ENCODE measurements around the gene PTGFRN.

GRCh38 chr1:116954440-116954839 lies 44.7 kb downstream of the PTGFRN start:
- no peak for TF ChIP-seq MYC (CRISPR knock-in tag; IDR thresholded peaks at IDR 0.05; ENCODE audit: borderline replicate concordance)
- TF ChIP-seq RFX5 (IDR thresholded peaks at IDR 0.05; ENCODE audit: low read depth, low read length), result no peak
- TF ChIP-seq JUND (CRISPR knock-in tag; IDR thresholded peaks at IDR 0.05), result no peak
- TF ChIP-seq, protein P1, sequence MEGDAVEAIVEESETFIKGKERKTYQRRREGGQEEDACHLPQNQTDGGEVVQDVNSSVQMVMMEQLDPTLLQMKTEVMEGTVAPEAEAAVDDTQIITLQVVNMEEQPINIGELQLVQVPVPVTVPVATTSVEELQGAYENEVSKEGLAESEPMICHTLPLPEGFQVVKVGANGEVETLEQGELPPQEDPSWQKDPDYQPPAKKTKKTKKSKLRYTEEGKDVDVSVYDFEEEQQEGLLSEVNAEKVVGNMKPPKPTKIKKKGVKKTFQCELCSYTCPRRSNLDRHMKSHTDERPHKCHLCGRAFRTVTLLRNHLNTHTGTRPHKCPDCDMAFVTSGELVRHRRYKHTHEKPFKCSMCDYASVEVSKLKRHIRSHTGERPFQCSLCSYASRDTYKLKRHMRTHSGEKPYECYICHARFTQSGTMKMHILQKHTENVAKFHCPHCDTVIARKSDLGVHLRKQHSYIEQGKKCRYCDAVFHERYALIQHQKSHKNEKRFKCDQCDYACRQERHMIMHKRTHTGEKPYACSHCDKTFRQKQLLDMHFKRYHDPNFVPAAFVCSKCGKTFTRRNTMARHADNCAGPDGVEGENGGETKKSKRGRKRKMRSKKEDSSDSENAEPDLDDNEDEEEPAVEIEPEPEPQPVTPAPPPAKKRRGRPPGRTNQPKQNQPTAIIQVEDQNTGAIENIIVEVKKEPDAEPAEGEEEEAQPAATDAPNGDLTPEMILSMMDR (CRISPR knock-in tag; IDR thresholded peaks at IDR 0.05), result no peak
- no peak for TF ChIP-seq ZNF792 (CRISPR knock-in tag; IDR thresholded peaks at IDR 0.05)
- no peak for TF ChIP-seq ZNF335 (CRISPR knock-in tag; IDR thresholded peaks at IDR 0.05)
- TF ChIP-seq MXD1 (CRISPR knock-in tag; IDR thresholded peaks at IDR 0.05), result no peak
- no peak for TF ChIP-seq YY1 (IDR thresholded peaks at IDR 0.05; ENCODE audit: insufficient read depth, insufficient replicate concordance, low read depth, low read length)
- TF ChIP-seq NFE2 (CRISPR knock-in tag; IDR thresholded peaks at IDR 0.05), result no peak
- no peak for TF ChIP-seq USF2 (IDR thresholded peaks at IDR 0.05; ENCODE audit: low read depth, low read length)
- TF ChIP-seq USF2 (CRISPR knock-in tag; IDR thresholded peaks at IDR 0.05; ENCODE audit: borderline replicate concordance), result no peak
- TF ChIP-seq ZNF589 (CRISPR knock-in tag; conservative IDR thresholded peaks at IDR 0.05), result no peak
- no peak for TF ChIP-seq POLR2A (IDR thresholded peaks at IDR 0.05; ENCODE audit: insufficient read depth in 1 of 2, low read depth in 2 of 2, low read length in 2 of 2)
- no peak for TF ChIP-seq TAF1 (CRISPR knock-in tag; IDR thresholded peaks at IDR 0.05)
- TF ChIP-seq GMEB1 (CRISPR knock-in tag; IDR thresholded peaks at IDR 0.05; ENCODE audit: borderline replicate concordance), result no peak

Data from HepG2 (cell line).